ENCODE results near the gene EIF4G3.

Gene EIF4G3

DNA sequence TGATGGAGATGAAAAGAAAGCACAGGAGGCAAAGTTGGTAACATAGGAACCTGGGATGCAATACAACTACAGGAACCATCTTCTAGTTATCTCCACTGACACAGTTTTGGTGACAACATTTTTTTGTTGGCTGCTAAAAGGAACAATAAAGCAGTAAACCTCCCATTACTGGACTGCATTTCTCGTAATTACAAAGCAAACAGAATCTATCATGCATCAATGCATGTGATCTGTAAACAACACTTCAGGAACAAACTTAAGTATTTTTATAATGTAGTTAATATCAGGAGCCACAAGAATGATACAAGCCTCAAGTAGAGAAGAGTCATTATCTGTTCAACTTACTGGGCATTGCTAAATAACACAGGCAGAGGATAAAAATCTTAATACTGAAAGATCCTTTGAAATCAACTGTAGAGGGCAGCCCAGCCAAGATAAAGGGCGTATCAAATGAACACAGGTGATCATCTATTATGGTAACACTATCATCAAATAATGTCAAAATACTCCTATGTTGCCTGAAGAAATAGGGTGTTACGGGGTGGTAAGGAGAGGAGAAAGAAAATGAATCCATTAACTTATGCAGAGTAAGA, 193.3 kb downstream of the EIF4G3 start:
- no peak for ATAC-seq

DNA sequence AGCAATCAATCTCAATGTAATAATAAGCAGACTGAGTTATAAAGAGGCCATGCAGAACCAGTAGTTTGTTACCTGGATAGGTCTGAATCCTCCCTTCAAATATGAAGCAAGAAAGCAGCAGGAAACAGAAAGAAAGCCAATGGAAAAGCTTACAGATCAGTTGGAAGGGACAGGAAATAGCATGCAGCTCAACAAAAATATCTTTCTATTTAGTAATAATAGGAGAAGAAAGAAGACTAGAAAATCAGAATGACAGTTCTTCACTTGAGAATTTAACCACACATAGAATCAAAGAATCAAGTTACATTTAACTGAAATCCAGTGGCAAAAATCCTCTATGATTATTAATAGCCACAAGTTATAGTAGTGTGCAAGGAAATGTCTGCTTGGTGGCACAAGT, 194.4 kb downstream of the EIF4G3 start:
- no peak for ATAC-seq

DNA sequence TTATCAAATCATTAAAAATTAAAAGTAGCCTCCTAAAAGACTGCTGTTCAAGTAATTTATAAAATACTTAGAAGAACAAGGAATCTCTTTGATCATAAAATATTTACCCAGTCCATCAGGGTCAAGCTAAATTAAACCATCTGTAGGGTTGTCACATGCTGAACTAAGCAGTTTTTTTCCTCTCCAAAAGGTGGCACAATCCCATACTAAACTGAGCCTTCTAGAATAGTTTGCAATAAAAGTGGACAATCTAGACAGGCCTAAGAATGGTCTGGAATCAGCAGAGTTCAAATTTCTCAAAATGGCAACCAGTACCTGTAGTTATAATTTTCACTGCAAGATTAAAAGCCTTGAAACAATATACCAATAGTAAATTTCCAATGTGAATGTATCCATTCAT, 194.8 kb downstream of the EIF4G3 start:
- ATAC-seq: no peak

DNA sequence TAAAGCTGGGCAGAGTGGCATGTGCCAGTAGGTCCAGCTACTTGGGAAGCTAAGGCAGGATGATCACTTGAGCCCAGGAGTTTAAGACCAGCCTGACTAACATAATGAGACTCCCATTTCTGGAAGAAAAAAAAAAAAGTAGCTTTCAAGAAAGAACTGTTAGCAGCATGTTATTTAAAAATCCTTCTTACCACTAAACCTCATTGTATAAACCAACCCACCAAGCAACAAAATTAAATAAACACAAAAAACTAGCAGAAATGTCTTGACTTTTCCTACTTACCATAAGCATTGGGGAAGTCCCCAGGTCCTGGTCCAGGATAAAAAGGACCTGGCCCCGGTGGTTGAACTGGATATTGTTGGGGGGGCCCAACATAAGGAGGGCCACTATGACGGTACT, 196.6 kb downstream of the EIF4G3 start:
- ATAC-seq: no peak

DNA sequence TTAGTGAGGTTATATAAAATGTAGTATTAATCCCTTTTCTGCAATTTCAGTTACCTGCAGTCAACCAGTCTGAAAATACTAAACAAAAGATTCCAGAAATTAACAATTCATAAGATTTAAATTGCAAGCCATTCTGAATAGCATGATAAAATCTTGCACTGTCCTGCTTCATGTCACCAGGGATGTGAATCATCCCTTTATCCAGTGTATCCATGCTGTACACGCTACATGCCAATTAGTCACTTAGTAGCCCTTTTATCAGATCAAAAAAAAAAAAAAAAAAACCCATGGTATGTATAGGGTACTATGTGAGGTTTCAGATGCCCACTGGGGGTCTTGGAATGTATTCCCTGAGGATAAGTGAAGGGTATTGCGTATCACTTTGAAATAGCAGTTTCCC, 198.3 kb downstream of the EIF4G3 start:
- ATAC-seq: no peak

DNA sequence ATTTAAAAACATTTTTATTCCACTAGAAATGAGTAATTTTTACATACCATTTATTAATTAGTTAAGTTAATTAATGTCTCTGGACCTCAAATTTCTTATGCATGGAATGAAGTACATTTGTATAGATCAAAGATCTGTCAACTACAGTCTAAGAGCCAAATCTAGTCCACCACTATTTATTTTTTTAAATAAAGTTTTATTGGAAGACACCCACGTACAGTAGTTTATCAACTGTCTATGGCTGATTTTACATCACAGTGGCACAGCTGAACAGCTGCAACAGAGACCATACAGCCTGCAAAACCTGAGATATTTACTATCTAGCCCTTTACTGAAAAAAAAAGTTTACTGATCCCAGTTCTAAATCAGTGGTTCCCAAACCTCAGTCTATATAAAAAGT, 201.0 kb downstream of the EIF4G3 start:
- no peak for ATAC-seq

DNA sequence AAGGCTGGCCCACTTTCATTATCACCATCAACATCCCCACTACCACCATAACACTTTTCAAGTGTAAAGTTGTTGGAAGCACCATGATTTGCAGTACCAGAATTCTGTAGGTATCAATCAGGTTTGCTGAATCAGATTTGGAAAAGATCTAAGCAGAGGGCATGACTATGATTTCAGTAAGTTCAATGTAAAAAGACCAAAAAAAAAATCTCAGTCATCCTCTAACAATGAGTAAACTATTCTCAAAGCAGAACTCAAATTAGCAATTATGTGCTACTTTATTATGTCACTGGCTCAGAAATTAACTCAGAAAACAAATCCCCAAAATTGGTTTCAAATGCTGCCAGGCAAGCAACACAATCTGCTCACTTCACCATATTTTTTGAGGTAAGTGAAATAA, 201.7 kb downstream of the EIF4G3 start:
- ATAC-seq: peak in 1 of 2 donors; percentile 17

DNA sequence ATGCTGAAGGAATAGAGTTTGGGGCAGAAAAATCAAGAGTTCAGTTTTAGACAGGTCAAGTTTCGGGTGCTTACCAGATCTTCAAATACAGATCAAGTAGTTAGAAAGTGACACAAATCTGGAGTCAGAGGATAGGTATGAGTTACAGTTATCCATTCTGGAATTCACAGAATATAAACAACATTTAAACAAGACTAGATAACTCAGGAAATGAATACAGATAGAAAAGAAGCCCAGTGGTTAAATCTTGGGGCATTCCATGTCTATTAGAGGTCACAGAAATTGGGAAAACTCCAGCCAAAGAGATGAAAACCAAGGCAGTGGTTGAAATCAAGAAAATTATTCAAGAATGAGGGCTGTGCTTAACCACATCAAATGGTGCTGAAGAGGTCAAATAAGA, 202.6 kb downstream of the EIF4G3 start:
- ATAC-seq: no peak

DNA sequence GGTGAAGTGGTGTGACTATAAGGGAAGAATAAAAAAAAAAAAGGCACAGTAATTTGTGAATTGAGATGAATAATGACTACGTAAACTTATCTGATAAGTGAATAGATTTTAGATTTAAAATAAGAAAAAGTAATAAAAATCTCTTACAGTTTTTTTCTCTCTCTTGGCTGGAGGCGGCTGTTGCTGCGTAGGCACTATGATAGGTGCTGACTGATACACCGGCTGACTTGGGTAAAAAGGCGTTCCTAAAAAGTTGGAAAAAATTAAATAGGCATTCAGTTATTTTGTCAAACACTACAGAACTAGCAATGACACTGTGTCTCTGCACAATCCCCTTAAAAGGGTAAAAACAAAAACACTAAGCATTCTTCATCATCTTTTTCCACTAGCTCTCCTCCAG, 203.8 kb downstream of the EIF4G3 start:
- no peak for ATAC-seq

DNA sequence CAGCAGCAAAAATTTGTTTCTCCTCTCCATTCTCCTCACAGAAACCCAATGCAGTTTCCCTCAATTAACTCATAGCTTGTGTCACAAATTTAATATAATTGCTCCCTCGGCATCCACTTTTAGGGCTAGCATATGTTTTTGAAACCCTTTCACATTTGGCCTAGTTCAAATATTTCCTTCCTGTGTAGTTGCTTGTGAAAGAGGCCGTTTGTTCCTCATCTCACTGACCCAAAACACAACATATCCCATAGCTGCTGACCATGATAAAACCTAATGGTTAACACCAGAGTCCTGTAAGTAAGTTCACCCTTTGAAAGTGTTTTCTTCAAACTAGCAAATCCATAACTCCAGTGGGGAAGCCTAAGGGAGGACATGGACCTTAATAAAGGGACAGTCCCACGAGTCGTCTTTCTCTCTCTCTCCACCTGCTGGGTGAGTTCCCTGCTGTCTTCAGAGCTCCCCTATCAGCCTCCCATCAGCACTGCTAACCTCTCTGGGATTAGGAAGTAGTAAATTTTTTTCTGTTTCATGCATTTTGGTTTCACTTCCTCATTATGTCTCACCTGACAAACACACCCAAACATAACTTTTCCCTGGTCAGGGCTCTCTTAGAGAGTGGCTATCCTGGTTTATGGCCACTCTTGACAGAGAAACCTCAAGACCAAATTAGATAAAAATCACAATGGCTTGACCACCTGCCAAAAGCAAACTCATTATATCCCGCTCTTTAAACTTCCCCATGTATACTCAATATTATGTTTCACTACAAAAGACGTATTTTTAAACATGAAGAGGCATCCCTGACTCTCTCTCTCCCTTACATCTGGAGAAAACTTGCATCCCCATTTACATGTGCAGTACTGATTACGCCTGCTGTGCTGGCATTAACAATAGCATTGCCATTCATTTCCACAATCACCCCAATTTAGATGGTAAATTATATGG, 211.9 kb downstream of the EIF4G3 start:
- ATAC-seq: no peak

DNA sequence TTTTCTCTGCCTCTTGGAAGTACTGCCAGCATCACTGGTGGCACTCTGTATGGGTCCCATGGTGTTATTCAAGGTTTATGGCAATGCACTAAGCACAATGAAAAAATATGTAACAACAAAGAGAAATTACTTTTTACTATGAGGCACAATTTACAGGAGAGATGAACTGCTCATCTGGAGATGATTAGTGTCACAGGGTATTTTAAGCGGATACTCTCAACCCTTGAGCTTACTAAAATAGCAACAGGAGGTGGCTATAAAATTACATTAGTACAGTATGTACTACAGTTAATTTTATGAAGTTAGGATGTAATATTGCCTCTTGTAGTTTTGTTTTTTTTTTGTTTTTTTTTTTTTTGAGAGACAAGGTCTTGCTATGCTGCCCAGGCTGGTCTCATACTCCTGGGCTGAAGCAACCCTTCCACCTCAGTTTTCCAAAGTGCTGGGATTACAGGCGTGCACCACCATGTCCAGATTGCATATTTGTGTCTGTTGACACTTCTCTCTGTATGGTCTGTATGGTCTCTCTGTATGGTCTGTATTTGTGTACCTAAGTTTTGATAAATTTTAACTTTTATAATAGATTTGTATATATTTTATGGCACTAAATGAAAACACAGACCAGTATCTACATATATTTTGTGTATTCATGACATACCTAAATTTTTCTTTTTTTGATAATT, 214.0 kb downstream of the EIF4G3 start:
- no peak for ATAC-seq

DNA sequence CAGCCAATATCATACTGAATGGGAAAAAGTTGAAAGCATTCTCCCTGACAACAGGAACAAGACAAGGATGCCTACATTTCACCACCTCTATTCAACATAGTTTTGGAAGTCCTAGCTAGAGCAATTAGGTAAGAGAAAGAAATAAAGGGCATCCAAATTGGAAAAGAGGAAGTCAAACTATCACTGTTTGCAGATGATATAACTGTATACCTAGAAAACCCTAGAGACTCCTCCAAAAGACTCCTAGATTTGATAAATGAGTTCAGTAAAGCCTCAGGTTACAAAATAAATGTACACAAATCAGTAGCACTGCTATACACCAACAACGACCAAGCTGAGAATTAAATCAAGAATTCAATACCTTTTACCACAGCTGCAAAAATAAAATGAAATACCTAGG, 218.3 kb downstream of the EIF4G3 start:
- ATAC-seq: no peak

DNA sequence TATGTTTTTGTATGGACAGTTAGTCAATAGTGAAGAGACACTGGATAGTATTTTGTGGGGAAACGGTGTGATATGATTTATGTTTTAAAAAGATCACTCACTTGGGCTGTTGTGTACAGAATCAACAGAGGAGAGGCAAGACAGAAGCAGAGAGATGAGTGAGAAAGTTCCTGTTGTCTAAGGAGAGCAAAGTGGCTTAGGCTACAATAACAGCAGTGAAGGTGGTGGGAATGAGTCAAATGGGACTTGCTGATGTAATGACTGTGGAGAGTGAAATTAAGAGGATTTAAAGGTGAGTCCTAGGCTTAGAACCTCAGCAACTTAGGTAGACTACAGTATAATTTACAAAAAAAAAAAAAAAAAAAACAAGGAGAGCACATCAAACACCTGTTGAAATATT, 220.4 kb downstream of the EIF4G3 start:
- no peak for ATAC-seq

DNA sequence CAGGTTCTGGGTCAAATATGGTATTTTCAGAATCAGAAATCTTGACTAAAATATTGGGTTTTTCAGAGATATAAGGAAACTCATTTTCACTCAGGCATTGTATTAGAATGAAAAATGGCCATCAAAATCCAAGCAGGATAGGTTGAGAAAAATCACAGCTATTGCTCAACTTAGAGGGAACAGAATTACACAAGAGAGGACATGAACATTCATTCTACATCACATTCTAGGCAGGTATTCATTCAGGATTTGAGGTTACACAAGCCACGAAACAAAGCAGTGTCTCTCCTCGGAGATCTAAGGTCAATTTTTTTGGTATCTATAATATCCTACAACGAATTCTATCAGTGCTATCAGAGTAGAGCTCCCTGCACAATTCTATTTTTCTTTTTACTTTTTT, 226.0 kb downstream of the EIF4G3 start:
- ATAC-seq: no peak

DNA sequence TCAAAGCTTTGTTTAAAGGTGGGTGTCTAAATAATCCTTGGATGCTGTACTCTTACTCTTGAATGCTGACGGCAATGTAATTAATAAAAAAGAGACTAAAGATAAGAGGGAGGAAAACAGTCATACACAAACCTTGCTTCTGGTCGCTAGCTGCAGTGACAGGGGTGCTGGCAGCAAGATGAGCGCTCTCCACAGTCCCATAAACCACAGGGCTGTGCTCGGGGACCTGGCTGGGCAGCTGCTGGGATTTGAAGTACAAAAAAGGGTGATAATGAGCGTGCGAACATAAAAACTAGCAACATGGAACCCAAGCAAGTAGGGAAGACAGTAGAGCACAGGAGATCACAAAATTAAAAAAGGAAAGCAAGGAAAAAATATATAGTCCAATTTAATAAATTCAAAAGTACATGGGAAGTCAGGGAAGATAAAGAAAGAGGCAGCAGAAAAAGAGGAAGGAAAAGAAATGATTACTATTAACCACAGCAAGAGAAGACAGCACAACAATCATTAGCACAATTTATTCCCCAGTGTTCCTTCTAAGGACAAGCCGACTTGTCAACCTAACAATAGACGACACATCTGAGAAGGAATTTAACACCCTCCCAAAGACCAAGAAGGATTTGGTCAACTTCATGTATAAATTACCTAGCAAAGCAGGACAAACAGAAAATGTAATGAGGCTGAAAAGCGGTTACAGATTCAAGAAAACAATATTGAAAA, 226.7 kb downstream of the EIF4G3 start:
- ATAC-seq: no peak

DNA sequence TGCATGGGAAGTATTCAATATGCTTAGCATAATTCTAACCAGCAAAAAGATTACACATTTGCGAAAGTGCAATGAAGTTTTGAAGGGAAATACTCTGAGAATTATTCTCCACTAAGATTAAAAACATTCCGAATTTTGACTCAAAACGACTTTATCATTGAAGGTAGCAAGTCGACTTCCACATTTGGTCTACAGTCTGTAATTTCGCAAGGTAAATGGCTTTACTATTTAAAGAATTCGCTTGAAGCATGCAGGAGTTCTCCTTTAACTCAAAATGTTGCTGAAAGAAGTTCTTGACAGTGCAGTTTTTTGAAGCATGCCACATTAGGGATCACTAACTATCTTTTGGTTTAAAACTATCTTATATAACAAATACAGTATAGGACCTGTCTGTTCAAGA, 228.6 kb downstream of the EIF4G3 start:
- no peak for ATAC-seq

DNA sequence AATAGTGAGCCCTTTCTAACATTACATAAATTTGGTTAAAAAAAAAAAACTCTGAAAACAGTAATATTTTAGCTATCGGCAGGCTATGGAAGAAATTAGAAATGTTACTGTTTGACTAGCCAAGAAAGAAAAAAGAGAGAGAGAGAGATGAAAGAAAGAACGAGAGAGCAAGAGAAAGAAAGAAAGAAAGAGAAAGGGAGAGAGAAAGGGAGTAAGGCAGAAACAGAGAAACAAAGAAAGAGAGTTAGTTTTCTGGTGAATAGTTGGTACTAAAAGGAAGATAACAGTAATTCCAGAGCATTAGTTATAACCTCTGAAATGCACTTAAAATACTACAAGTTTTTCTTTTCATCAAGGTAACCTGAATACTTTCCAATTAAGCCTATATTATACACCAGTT, 229.3 kb downstream of the EIF4G3 start:
- no peak for ATAC-seq

DNA sequence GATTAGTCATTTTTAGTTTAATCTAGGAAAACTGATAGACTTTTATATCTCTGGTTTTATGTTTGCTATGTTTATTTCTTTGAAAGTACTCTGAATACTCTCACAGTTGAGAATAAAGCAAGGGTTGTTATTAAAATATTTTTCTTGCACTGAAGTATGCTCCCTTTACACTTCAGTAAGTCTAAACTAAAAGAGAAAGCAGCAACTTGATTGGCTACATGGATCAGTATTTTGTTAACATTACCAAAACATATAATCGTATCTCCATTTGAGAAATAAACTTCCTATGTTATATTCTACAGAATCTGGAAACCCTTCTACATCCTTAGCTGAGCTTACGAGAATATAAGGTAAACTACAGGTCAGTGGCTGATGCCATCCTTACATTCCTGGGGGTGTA, 240.1 kb downstream of the EIF4G3 start:
- no peak for ATAC-seq

DNA sequence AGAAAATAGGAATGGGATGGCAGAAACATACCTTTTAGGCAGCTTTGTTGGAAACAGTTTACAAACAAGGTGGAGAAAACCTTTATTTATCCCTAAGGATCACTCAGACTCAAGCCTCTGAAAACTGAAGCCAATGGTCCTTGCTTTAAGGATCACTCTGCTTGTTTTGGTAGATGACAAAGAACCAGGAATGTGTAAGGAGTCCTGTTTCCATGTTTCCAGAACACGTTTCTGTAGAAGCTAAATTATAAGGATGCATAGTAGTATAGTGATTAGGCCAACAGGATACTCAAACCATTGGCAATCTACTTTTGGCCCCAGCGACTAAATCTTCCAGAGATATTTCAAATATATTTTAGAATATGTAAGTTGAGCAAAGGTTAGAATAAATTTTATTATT, 240.5 kb downstream of the EIF4G3 start:
- ATAC-seq: no peak

DNA sequence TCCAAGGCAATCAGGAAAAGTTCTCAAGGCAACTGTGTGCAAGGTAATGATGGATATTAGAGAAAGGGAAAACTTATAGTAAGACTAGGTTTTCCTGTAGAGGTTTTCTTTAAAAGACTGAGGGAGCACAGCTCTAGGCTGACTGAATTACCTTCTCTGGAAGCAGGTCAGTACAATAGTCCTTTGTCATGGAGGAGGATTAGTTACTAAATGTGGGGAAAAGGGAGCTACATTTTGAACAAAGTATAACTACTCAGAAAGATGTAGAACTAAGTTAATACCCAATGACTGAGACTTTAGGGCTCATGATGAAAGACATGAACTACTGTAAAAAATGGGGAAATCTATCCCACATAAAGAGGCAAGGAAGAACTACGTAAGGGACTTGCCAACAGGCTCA, 241.0 kb downstream of the EIF4G3 start:
- no peak for ATAC-seq

DNA sequence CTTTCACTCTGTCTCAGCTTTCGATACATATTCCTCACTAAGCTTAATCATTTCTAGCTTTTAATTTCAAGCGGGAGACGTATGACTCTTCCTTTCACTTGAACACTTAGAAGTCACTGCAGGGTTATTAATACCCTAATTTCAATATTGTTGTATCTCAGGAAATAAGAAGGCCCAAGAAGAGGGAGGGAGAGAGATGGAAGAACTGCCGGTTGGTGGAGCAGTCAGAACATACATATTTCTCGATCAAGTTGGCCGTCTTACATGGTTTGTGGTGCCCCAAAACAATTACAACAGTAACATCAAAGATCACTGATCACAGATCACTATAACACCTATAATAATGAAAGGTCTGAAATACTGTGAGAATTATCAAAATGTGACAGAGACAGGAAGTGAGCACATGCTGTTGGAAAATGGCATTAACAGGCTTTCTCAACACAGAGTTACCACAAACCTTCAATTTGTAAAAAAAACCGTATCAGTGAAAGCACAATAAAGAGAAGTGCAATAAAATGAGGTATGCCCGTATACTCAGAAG, 244.2 kb downstream of the EIF4G3 start:
- ATAC-seq: peak; percentile 82 to 83

DNA sequence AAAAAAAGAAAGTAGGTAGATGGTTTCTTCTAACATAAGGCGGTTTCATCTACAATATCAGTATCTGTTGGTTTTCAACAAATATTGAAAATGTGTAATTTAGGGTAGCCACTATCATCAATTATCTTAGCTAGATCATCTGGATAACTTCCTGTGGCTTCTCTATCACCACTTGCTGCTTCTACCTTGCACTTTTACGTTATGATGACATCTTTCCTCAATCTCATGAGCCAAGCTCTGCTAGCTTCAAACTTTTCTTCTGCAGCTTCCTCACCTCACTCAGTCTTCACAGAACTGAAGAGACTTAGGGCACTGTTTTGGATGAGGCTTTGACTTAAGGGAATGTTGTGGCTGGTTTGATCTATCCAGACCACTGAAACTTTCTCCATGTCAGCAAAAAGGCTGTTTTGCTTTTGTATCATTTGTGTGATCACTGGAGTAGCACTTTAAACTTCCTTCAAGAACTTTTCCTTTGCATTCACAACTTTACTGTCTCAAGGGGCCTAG, 244.7 kb downstream of the EIF4G3 start:
- ATAC-seq: peak; percentile 14 to 28

DNA sequence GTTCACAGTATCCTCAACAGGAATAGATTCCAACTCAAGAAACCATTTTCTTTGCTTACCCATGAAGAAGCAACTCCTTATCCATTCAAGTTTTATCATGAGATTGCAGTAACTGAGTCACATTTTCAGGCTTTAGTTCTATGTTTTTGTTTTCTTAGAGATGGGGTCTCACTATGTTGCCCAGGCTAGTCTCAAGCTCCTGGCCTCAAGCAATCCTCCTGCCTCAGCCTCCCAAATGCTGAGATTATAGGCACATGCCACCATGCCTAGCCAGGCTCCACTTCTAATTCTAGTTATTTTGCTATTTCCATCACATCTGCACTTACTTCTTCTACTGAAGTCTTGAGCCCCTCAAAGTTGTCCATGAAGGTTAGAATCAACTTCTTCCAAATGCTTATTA, 246.3 kb downstream of the EIF4G3 start:
- ATAC-seq: no peak

All from activated CD4-positive, CD25-positive, alpha-beta regulatory T cell treated with anti-CD3 and anti-CD28 coated beads, Interleukin-2, amount 50 U/mL, for 24 hours (primary cell).